ENCODE results near the gene CALHM2.

Gene CALHM2

DNA sequence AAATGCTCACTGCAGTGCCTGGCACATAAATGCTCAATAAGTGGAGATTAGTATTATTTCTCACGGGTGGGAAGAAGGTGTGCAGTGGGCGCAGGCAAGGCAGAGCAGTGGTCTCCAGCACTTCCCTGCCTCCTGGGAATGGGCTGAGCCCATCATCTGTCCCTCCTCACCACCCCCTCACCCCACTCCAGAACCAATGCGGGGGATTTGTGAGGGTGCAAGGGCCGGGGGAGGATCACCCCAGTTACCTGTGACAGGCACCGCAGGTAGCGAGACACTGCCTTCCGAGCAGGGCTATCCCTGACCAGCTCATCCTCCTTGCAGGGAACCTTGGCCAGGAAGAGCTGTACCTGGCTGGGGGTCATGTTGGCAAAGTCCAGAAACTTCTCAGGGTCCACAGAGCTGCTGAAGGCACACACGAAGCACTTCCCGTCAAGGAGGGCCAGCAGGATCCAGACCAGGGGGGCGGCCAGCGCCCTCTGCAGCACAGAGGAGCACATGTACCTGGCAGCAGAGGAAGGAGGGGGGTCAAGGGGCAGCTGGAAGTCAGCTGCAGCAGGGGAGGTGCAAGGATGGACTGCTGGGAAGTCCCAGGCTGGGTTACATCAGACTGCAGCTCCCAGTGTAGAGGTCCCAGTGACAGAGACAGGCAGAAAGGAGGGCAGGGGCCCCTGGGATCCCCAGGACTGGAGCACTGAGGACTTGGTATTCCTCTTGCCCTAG lies 24.0 kb upstream of the CALHM2 start:
- DNase-seq (ENCODE audit: low spot score), result no peak

- DNase-seq (ENCODE audit: low spot score), result no peak
Measured at GRCh38 chr10:103475437-103475836, 23.3 kb upstream of the CALHM2 start.

DNA sequence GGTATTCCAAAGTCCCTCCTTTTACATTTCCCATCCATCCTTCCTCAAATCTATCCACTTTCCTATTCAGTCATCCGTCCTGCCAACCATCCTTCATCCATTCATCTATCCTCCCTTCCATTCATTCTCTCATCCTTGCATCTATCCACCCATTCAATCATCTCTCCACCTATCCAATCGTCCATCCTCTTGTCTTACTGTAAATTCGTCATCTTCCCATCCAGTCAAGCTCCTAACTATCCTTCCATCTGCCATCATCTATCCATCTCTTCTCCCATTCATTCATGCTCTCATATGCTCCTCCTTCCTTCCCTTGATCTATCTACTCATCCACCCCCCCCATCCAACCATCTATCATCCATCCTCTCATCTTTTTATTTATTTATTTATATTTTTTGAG lies 21.9 kb upstream of the CALHM2 start:
- no peak for DNase-seq (ENCODE audit: low spot score)

DNA sequence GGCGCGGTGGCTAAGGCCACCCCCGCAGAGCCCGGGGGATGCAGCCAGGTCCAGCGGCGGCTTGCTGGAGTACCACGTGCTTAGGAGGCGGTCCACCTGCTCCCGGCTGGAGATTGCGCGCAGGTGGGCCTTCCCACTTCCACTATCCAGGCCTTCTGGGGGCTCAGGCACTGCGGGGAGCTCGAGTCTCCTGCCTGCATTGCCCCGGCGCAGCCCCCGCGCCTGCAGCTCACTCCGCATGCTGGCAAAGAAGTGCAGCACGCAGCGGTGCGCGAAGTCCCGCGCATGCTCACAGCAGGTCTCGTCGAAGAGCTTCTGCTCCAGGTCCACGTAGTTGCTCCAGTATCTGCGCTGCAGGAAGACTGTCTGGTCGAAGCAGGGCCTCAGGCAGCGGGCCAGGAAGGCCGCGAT lies 21.1 kb upstream of the CALHM2 start:
- no peak for DNase-seq (ENCODE audit: low spot score)

- DNase-seq (ENCODE audit: low spot score), result no peak
Measured at GRCh38 chr10:103472005-103472404, 19.8 kb upstream of the CALHM2 start.

DNA sequence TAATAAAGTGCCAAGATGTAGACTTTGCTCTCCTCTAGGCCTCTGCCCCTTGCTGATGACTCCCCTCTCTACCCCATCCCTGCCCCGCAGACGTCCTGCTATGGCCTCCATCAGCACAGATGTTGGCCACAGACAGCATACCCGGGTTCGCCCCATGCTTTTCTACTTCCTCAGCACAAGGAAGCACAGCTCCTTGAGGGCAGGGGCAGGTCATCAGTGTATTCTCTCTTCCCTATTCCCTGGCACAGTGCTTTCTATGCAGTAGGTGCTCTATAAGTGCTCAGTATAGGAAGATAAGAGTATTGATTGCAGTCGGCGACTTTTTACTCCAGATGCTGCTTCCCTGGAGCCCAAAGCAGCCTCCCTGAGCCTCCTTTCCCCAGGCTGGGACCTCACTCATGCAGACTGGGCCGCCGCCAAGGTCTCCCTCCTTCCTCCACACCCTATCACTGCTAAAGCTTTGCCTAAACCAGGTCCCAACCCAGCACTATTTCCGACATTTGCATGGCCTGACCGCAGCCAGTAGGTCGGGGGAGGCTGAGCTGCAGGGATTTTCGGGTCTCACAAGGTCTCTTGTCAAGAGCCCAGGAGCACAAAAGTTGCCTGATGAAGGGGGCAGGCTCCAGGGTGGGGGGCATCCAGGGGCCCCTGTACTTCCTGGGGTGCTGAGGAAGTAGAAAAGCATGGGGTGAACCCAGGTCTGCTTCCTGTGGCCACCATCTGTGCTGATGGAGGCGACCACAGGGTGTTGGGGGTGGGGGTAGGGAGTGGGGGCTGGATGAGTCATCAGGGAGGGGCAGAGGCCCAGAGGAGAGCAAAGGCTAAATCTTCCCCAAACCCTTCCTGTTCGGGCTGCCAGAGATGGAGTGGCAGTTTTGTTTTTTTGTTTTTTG lies 18.8 kb upstream of the CALHM2 start:
- no peak for DNase-seq (ENCODE audit: low spot score)

DNA sequence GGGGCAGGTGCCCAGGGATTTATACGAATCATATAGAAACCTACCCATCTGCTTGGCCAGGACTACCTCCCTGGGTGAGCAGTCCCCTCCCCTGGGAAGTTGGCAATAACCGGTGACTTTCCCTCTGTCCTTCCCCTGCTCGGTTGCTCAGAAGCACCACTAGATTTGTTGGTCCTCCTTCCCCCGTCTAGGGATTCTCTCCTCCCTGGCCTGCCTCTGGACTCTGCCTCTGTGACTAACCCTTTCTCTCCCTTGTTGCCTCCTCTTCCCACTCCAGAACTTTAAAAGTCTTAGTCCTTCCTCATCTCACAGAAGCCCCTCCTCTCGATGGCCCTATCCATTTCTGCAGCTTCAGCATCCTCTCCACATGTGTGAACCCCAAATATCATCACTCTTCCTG lies 17.0 kb upstream of the CALHM2 start:
- DNase-seq (ENCODE audit: low spot score), result no peak

DNA sequence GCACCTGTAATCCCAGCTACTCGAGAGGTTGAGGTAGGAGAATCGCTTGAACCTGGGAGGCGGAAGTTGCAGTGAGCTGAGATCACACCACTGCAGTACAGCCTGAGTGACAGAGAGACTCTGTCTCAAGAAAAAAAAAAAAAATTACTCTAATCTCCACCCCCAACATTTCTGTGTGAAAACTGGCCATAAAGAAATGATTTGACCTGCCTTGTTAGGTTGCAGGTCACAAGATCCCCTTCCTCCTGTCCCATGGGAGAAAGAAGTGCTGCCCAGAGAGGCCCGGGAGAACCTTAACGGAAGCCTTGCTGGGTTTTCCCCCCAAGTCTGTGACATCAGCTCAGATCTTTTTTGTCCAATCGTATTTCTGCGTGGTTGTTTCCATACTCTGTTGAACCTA lies 15.2 kb upstream of the CALHM2 start:
- DNase-seq (ENCODE audit: low spot score), result no peak

- DNase-seq (ENCODE audit: low spot score), result no peak
Measured at GRCh38 chr10:103466734-103467133, 14.6 kb upstream of the CALHM2 start.

DNA sequence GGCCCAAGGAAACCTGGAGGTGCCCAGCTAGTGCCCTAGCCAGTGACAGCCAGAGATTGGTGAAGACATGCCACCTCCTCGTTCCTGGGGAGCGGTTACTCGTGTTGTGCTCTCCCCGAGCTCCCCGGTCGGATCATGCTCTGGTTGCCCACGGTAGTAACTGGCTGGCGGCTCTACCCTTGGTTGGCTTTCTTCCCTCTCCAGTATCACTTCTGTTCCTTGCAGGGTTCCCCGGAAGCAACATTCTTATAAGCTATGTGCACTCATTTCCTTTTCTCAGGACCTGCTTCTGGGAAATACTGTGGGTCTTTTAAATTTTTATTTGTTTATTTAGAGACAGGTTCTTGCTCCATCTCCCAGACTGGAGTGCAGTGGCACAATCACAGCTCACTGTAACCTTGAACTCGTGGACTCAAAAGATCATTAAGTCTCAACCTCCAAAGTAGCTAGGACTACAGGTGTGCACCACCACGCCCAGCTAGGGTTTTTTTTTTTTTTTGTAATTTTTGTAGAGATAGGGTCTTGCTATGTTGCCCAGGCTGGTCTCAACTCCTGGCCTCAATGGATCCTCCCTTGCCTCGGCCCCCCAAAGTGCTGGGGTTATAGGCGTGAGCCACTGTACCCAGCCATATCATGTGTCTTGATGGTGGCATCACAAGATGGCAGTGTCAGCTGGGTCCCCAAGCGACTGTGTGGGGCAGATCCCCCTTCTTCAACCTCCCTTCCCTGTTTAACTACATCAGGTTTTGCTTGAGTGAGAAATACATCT lies 13.4 kb upstream of the CALHM2 start:
- DNase-seq (ENCODE audit: low spot score), result no peak

DNA sequence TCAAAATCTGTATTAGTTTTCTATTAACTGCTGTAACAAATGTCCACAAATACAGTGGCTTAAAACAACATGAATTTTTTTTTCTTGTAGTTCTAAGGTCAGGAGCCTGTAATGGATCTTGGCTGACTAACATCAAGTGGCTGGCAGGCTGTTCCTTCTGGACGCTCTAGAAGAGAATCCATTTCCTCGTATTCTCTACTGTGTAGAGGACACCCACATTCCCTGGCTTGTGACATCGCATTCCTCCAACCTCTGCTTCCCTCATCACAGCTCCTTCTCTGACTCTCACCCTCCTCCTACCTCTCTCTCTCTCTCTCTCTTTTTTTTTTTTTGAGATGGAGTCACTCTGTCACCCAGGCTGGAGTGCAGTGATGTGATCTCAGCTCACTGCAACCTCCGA lies 11.3 kb upstream of the CALHM2 start:
- DNase-seq (ENCODE audit: low spot score), result no peak

DNA sequence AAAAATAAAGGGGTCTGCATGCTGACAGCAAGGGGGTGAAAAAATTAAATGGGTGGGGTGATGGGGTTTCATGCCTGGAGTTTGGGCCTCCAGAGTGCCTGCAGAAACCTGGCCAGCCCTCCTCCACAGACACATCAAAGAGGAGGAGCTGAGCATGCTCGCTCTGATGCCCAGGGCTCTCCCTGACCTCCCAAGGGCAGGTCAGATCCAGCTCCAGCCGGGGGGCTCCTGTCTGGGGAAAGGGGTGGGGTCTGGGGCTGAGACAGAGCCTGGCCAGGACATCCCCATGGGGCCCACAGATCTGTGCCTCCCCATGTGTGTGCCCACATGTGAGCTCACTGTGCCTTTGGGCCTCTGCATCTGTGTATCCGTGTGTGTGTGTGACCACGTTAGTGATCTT lies 7.4 kb upstream of the CALHM2 start:
- no peak for DNase-seq (ENCODE audit: low spot score)

DNA sequence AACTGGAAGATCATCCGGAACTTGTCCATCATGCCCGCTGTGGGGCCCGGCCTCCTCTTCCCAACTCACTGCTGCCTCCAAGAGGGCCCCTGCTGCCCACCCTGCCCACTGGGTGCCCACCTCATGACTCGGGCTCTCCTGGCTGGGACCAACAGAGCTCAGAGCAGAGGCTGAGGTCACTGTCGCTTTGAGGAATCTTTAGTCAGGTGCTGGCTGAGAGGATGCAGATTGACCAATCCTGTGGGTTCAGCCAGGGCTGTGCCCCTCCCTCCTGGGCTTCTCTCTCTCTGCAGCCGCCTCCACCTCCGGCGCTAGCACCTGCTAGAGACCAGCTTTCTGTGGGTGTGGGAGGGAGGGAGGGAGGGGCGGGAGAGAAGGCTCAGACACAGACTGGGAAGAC lies 6.5 kb upstream of the CALHM2 start, which contains the start of gene CALHM1:
TSS of gene CALHM1 (minus strand) at position 181 of the 400 bp plus-strand sequence. CDS start at position 32, 149 bp downstream.
- DNase-seq (ENCODE audit: low spot score), result no peak

GRCh38 chr10:103457896-103458583 lies 5.9 kb upstream of the CALHM2 start:
- DNase-seq (ENCODE audit: low spot score), result no peak

DNA sequence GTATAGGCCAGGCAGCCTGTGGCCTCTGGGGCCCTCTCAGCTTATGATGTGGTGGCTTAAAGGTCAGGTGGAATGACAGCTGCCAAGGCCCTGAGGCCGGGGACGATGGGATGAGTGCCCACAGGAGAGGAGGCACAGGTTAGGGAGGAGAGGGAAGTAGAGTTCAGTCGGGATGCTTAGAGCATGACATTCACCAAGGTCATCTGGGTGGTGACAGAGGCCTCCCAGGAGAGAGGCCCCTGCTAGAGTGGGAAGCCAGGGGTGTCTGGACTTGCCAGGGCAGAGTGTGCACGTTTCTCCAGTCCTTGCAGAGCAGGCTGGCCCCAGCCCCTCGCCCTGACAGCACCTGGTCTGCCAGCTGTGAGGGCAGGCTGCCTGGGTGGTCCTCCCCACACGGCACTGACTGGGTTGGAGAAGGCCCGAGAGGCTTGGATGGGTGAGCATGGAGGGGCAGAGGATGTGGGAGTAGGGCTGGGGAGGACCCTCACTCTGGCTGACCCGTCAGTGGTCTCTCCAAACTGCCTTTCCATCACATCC lies 5.1 kb upstream of the CALHM2 start:
- DNase-seq (ENCODE audit: low spot score), result no peak

DNA sequence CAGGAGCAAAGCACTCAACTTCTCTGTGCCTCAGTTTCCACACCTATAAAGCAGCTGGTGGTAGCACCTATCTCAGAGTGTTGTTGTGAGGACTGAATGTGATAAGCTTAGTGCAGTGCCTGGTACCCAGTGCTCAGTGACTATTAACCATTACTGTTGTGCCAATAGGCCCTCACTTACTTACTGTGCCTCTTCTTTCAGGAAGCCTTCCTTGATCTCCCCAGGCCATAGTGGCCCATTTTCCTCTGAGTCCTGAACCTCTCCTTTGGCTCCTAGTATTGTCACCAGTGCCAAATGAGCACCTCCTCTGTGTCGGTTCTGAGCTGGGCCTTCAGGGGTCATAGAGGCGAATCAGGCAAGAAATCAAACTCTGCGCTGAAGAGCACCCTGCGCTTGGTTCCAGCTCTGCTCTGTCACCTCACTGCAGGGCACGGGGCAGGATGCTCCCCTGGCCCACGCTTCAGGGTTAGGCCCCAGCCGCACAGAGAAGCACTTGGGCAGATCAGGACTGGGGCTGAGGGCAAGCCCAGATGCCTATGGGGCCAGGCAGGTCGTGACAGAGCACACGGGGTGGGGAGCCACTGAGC lies 4.0 kb upstream of the CALHM2 start:
- DNase-seq (ENCODE audit: low spot score), result no peak

- DNase-seq (ENCODE audit: low spot score), result no peak
Measured at GRCh38 chr10:103455235-103455634, 3.1 kb upstream of the CALHM2 start.

DNA sequence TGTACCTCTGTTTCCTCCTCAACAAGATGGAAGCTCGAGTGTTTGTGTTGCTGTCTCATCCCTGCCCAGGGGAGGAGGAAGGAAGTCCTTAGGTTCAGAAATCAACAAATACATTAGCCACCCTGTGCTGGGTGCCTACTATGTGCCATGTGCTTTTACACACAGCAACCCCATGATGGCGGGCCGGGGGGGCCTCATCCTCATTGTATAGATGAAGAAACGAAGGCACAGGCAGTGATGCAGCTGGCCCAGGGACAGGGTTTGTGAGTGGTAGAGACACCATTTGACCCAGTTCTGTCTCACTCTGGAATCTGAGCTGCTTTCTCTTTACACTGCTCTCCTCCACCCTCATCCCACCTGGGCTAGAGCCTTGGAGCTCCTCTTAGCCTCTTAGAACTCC lies 1.9 kb upstream of the CALHM2 start:
- no peak for DNase-seq (ENCODE audit: low spot score)

- no peak for DNase-seq (ENCODE audit: low spot score)
Measured at GRCh38 chr10:103452506-103453230, 498 bp upstream of the CALHM2 start.

DNA sequence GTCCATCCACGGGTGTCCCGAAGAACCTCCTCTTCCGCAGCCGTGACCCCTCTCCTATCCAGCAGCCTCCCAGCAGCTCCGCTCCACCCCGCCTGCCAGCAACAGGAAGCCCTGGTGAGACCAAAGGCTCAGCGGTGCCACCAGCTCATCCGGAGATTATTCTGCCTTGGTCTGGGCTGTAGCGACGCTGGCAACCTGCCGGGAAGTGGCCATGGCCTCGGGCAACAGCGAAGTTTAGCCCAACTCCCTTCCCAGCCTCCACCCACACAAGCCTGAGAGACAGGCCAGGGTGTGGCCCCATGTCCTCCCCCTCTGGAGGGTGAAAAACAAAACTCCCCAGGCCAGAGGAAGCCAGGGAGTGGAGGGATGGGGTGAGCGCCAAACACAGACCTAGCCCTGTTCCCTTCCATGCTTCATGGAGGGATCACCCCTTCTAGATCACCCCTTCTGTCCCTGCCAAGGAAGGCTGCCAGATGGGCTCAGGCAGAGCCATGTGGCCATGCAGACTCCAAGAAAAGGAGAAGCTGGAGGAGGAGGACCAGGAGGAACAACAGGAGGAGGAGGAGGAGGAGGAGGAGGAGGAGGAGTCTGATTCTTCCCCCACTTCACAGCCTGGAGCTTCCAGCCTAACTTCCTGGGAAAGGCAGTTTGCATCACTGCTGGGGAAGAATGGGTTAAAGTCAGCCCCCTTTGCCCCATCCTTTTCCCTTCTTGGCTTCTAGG lies 918 bp downstream of the CALHM2 start:
- DNase-seq (ENCODE audit: low spot score), result peak; percentile 80
